Astrocyte (in vitro differentiated cells and primary cell): Measurements from ENCODE around the gene GSTA2. TPM values are rescaled to one million over a fixed set of nuclear protein-coding genes. Genes with fewer than 3 reads are reported as not detected.

Experiments used
- DNase-seq: peaks from one replicate; pipeline ENCODE4 v3.0.0-alpha.2; 2010; ENCODE audit warnings: low read depth
- FAIRE-seq: peaks from 2 replicates; lab custom pipeline; 2011; peaks lifted over from hg19 to GRCh38; lab: Jason Lieb, UNC
- H2AFZ ChIP-seq: 2 replicates; pipeline ENCODE4 v1.6.0; 2012; ENCODE audit warnings: low read depth, low read length, inconsistent platforms
- H3K27ac ChIP-seq: 2 replicates; pipeline ENCODE4 v1.5.1; 2011; ENCODE audit warnings: low read depth, low read length, inconsistent platforms
- H3K27me3 ChIP-seq: 2 replicates; pipeline ENCODE4 v1.6.0; 2011; ENCODE audit warnings: low read length, inconsistent platforms; ENCODE audit not compliant: insufficient read depth
- H3K36me3 ChIP-seq: 2 replicates; pipeline ENCODE4 v1.5.1; 2011; ENCODE audit warnings: low read length, inconsistent platforms; ENCODE audit not compliant: insufficient read depth
- H3K4me1 ChIP-seq: 2 replicates; pipeline ENCODE4 v1.5.1; 2011; ENCODE audit warnings: low read length, inconsistent platforms; ENCODE audit not compliant: insufficient read depth
- H3K4me2 ChIP-seq: 2 replicates; pipeline ENCODE4 v1.6.0; 2012; ENCODE audit warnings: low read length, inconsistent platforms
- H3K4me3 ChIP-seq: 2 replicates; pipeline ENCODE4 v1.5.1; 2011; ENCODE audit warnings: low read depth, mild to moderate bottlenecking, low read length, inconsistent platforms; ENCODE audit not compliant: insufficient read depth
- H3K79me2 ChIP-seq: 2 replicates; pipeline ENCODE4 v1.6.0; 2012; ENCODE audit warnings: mild to moderate bottlenecking, low read length, inconsistent platforms; ENCODE audit not compliant: insufficient read depth
- H3K9ac ChIP-seq: 2 replicates; pipeline ENCODE4 v1.6.0; 2012; ENCODE audit warnings: mild to moderate bottlenecking, low read length, inconsistent platforms
- H3K9me3 ChIP-seq: 2 replicates; pipeline ENCODE4 v1.5.1; 2012; ENCODE audit warnings: low read depth, mild to moderate bottlenecking, low read length, inconsistent platforms; ENCODE audit not compliant: insufficient read depth
- H4K20me1 ChIP-seq: 2 replicates; pipeline ENCODE4 v1.6.0; 2012; ENCODE audit warnings: low read length, inconsistent platforms; ENCODE audit not compliant: insufficient read depth
- H3K27ac Mint-ChIP-seq: one replicate; pipeline ENCODE4 v1.8.0; 2021; ENCODE audit warnings: mild to moderate bottlenecking, mixed read lengths; ENCODE audit not compliant: unreplicated experiment
- H3K27me3 Mint-ChIP-seq: one replicate; pipeline ENCODE4 v1.8.0; 2021; ENCODE audit warnings: low read depth, mixed read lengths; ENCODE audit not compliant: unreplicated experiment
- H3K36me3 Mint-ChIP-seq: one replicate; pipeline ENCODE4 v1.8.0; 2021; ENCODE audit warnings: low read depth, mixed read lengths; ENCODE audit not compliant: unreplicated experiment
- H3K4me1 Mint-ChIP-seq: one replicate; pipeline ENCODE4 v1.8.0; 2021; ENCODE audit warnings: low read depth, mixed read lengths; ENCODE audit not compliant: unreplicated experiment
- H3K4me3 Mint-ChIP-seq: one replicate; pipeline ENCODE4 v1.8.0; 2021; ENCODE audit warnings: mild to moderate bottlenecking, moderate library complexity, mixed read lengths; ENCODE audit not compliant: unreplicated experiment
- H3K9me3 Mint-ChIP-seq: one replicate; pipeline ENCODE4 v1.8.0; 2021; ENCODE audit warnings: mild to moderate bottlenecking, mixed read lengths; ENCODE audit not compliant: unreplicated experiment
- CTCF ChIP-seq: IDR thresholded peaks from 2 replicates; pipeline ENCODE4 v1.5.1; 2011; ENCODE audit warnings: low read depth, mild to moderate bottlenecking, inconsistent platforms, low read length, moderate library complexity; ENCODE audit not compliant: insufficient read depth
- EZH2 ChIP-seq: IDR thresholded peaks from 2 replicates; pipeline ENCODE4 v1.6.1; 2012; ENCODE audit warnings: mild to moderate bottlenecking, low read length, inconsistent platforms; ENCODE audit not compliant: insufficient read depth
- total RNA-seq: library from RNA; stranded (reverse); gene quantifications from 2 replicates; pipeline ENCODE4 v1.2.1, GENCODE V29; 2021

Gene GSTA2
- total RNA-seq, 1 donor from 2014 or later: not detected

- no peaks in the 10 kb centered on the region for H3K36me3 ChIP-seq
- no peak overlapping the region for H3K27ac ChIP-seq
- H3K27ac Mint-ChIP-seq: no peak overlapping the region
- DNase-seq: no peak
- H3K36me3 Mint-ChIP-seq: no peaks in the 10 kb centered on the region
- no peak overlapping the region for H3K4me2 ChIP-seq
- H2AFZ ChIP-seq: no peak overlapping the region
- H3K79me2 ChIP-seq: no peaks in the 10 kb centered on the region
- no peak overlapping the region for H3K4me3 ChIP-seq
- no peak overlapping the region for H3K4me3 Mint-ChIP-seq
- H3K27me3 Mint-ChIP-seq: peaks cover 3% of the 10 kb centered on the region
- H3K4me1 Mint-ChIP-seq: no peaks in the 10 kb centered on the region
- no peaks in the 10 kb centered on the region for H4K20me1 ChIP-seq
- TF ChIP-seq EZH2 (no peak), CTCF (no peak)
- FAIRE-seq: no peak
- no peaks in the 10 kb centered on the region for H3K9me3 Mint-ChIP-seq
- peaks cover 4% of the 10 kb centered on the region for H3K27me3 ChIP-seq
- no peak overlapping the region for H3K9ac ChIP-seq
- H3K4me1 ChIP-seq: no peaks in the 10 kb centered on the region
- H3K9me3 ChIP-seq: no peaks in the 10 kb centered on the region
Observed at GRCh38 chr6:52704060-52704459, 59.2 kb downstream of the GSTA2 start.

Other genes starting within 250 kb of the GSTA2 start
- 88.7 and 93.4 TPM in 2 replicates for gene TRAM2, start 186.4 kb downstream of the GSTA2 start, total RNA-seq
- gene TMEM14A, start 92.4 kb downstream of the GSTA2 start, total RNA-seq: 26.1 and 29.7 TPM in 2 replicates
- 0.38 and 0.39 TPM in 2 replicates for gene GSTA1, start 40.3 kb upstream of the GSTA2 start, total RNA-seq
- not detected in 2 replicates for gene GSTA5, start 77.3 kb upstream of the GSTA2 start, total RNA-seq
- gene GSTA3, start 146.2 kb upstream of the GSTA2 start, total RNA-seq: not detected in 2 replicates
- gene GSTA4, start 231.8 kb upstream of the GSTA2 start, total RNA-seq: 10.9 and 12.0 TPM in 2 replicates